A673 (cell line): ENCODE data around the gene DPM2. TPM values are rescaled to one million over a fixed set of nuclear protein-coding genes. Genes with fewer than 3 reads are reported as not detected.

Experiments
- BruUV-seq: library from RNA; stranded (reverse); fragments of 400-500 nt; replicated peaks from 2 replicates; lab custom pipeline; 2021; lab: Mats Ljungman, UMichigan
- CTCF ChIA-PET: fragments of 300-600 bp; sonication (Branson Sonifier 250); formaldehyde crosslinking; loops from one replicate; lab custom pipeline; 2022; ENCODE audit warnings: antibody characterized with exemption; lab: Charles Lee
- POLR2A ChIA-PET: fragments of 300-600 bp; sonication (Branson Sonifier 250); formaldehyde crosslinking; loops from one replicate; lab custom pipeline; 2022; ENCODE audit warnings: antibody characterized with exemption; ENCODE audit not compliant: low non-redundant PET; lab: Charles Lee
- DNase-seq: peaks from one replicate; pipeline ENCODE4 v3.0.0-alpha.2; 2015; ENCODE audit warnings: low spot score
- H3K27ac ChIP-seq: fragments of 200-600 bp; sonication (generic); 2 replicates; pipeline ENCODE4 v1.5.1; 2016; ENCODE audit warnings: mixed run types, low read depth, mild to moderate bottlenecking, mixed read lengths, antibody characterized with exemption, low read length; ENCODE audit not compliant: poor library complexity, severe bottlenecking
- H3K27me3 ChIP-seq: fragments of 200-600 bp; sonication (generic); replicated peaks from 2 replicates; pipeline ENCODE4 v1.6.1; 2017; ENCODE audit warnings: mixed run types, low read depth, mild to moderate bottlenecking, mixed read lengths, antibody characterized with exemption, low read length; ENCODE audit not compliant: insufficient read depth, poor library complexity
- H3K36me3 ChIP-seq: fragments of 200-600 bp; sonication (generic); 2 replicates; pipeline ENCODE4 v1.6.1; 2016; ENCODE audit warnings: mixed run types, mild to moderate bottlenecking, mixed read lengths, antibody characterized with exemption, low read length; ENCODE audit not compliant: insufficient read depth, poor library complexity, severe bottlenecking
- H3K4me1 ChIP-seq: fragments of 200-600 bp; sonication (generic); 2 replicates; pipeline ENCODE4 v1.6.1; 2017; ENCODE audit warnings: mixed run types, mild to moderate bottlenecking, mixed read lengths, antibody characterized with exemption, low read length; ENCODE audit not compliant: insufficient read depth, poor library complexity, severe bottlenecking
- H3K4me3 ChIP-seq: fragments of 200-600 bp; sonication (generic); 2 replicates; pipeline ENCODE4 v1.5.1; 2016; ENCODE audit warnings: low read depth, mixed run types, mild to moderate bottlenecking, mixed read lengths, low read length; ENCODE audit not compliant: poor library complexity, severe bottlenecking
- H3K9me3 ChIP-seq: fragments of 200-600 bp; sonication (generic); 2 replicates; pipeline ENCODE4 v1.6.1; 2016; ENCODE audit warnings: mixed run types, low read depth, mild to moderate bottlenecking, mixed read lengths, antibody characterized with exemption, low read length; ENCODE audit not compliant: poor library complexity, severe bottlenecking
- EZH2 ChIP-seq: fragments of 200-600 bp; sonication (generic); IDR thresholded peaks from 2 replicates; pipeline ENCODE4 v1.6.1; 2017; ENCODE audit warnings: borderline replicate concordance, low read depth, mild to moderate bottlenecking, mixed read lengths, antibody characterized with exemption, low read length; ENCODE audit not compliant: poor library complexity, severe bottlenecking
- intact Hi-C: fragments of 100-400 bp; cut with micrococcal nuclease; formaldehyde crosslinking; loops from one replicate; pipeline ENCODE4 v1.10.0; 2022; ENCODE audit not compliant: unreplicated experiment
- total RNA-seq: library from RNA; stranded (reverse); gene quantifications from 2 replicates; pipeline ENCODE4 v1.2.3, GENCODE V29; 2021
- TF ChIP-seq, protein P1 (sequence below): fragments of 300-800, 200-600 bp; sonication (generic); conservative IDR thresholded peaks from 2 replicates; pipeline ENCODE4 v1.5.1; 2017; ENCODE audit warnings: low read depth, mild to moderate bottlenecking, antibody characterized with exemption, low read length, moderate library complexity, mixed read lengths

DPM2 gene
- total RNA-seq, 1 experiment from 2014 or later = 51.5 TPM

DNA sequence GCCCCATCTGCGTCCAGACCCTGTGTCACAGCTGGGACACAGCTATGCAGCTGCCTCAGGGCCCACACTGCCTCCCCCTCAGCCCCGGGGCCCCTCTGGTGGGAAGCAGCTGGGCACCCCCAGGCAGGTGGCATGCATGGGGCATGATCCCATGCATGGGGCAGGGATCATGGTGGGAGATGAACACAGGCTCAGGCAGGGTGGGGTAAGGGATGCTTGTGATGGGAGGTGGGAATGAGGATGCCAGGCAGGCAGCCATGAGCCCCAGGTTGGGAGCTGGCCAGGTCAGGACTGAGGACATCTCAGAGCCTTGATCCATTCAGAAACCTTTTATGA is 23.5 kb upstream of the DPM2 start:
- no TSS peak for BruUV-seq
- intact Hi-C loops = no loop called here
- H3K4me1 ChIP-seq = peaks cover 61% of the 10 kb centered on the region
- H3K27ac ChIP-seq = peak overlapping the region; percentile 96
- TF ChIP-seq EZH2 = no peak
- TF ChIP-seq, protein P1, sequence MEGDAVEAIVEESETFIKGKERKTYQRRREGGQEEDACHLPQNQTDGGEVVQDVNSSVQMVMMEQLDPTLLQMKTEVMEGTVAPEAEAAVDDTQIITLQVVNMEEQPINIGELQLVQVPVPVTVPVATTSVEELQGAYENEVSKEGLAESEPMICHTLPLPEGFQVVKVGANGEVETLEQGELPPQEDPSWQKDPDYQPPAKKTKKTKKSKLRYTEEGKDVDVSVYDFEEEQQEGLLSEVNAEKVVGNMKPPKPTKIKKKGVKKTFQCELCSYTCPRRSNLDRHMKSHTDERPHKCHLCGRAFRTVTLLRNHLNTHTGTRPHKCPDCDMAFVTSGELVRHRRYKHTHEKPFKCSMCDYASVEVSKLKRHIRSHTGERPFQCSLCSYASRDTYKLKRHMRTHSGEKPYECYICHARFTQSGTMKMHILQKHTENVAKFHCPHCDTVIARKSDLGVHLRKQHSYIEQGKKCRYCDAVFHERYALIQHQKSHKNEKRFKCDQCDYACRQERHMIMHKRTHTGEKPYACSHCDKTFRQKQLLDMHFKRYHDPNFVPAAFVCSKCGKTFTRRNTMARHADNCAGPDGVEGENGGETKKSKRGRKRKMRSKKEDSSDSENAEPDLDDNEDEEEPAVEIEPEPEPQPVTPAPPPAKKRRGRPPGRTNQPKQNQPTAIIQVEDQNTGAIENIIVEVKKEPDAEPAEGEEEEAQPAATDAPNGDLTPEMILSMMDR = no peak
- no peaks in the 10 kb centered on the region for H3K27me3 ChIP-seq
- H3K36me3 ChIP-seq = no peaks in the 10 kb centered on the region
- DNase-seq = no peak
- ChIA-PET CTCF (no interaction called here), POLR2A (no interaction called here)
- H3K4me3 ChIP-seq = no peak overlapping the region
- H3K9me3 ChIP-seq = no peaks in the 10 kb centered on the region

DNA sequence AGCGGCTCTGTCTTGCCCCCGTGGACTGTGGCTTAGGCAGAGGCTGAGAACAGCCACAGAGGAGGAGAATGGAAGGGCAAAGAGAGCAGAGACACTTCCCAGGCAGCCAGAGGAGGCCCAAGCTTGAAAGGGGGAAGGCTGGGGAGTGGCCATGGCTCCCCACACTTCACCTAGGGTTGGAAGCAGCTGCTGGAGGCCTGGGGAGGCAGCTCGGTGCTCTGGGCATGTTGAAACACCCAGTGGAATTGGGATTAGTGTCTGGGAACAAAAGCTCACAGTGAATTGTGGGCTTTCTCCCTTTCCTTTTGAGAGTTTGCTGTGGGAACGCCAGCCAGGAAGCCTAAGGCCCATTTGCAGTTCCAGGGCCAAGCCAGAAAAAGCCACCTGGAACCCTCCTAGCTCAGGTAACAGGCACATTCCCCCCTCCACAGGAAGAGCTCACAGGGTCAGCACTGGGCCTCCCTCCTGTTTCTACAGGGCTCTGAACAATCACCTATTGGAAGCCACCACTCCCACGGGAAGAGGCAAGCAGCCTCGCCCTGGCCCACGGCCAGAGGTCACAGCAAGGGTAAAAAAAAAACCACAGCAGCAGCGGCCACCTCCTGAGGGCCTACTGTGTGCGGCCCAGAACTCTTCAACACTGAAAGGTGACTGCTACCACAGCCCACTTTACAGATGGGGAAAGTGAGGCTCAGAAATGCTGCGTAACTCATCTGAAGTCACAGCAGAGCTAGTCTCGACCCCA is 22.9 kb upstream of the DPM2 start:
- peak; percentile 74 for DNase-seq
- ChIA-PET CTCF (no interaction called here), POLR2A (no interaction called here)
- TF ChIP-seq, protein P1 = no peak
- TF ChIP-seq EZH2 = no peak
- Histone ChIP-seq H3K4me1 (peaks cover 58% of the 10 kb centered on the region), H3K9me3 (no peaks in the 10 kb centered on the region), H3K4me3 (no peak overlapping the region), H3K27me3 (no peaks in the 10 kb centered on the region), H3K27ac (peak overlapping the region; percentile 96), H3K36me3 (no peaks in the 10 kb centered on the region)
- no TSS peak for BruUV-seq
- intact Hi-C loops = no loop called here

DNA sequence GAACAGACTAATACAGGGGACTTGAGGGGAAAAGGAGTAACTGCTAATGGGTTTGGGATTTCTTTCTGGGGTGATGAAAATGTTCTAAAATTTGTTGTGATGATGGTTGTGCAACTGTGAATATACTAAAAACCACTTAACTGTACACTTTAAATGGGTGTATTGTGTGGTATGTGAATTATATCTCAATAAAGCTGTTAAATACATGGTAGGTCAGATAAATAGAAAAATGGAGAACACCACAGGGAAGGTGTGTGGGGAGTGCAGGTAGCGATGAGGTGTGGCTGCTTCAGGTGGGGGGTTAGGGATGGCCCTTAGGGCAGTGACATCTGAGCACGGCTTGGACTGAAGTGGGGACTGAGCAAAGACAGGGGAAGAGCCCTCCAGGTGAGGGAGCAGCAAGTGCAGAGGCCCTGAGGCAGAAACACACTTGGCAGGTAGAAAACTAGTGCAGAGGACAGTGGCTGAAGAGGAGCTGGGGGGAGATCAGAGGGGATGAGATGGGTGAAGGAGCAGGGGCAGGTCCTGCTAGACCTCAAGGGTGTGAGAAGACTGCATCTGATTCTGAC is 22.3 kb upstream of the DPM2 start:
- BruUV-seq = no TSS peak
- no peaks in the 10 kb centered on the region for H3K27me3 ChIP-seq

More for the DNA sequence above, 22.3 kb upstream of the DPM2 start:
- H3K27ac ChIP-seq = peak overlapping the region; percentile 96
- DNase-seq = no peak
- TF ChIP-seq EZH2 = no peak
- TF ChIP-seq, protein P1 = no peak
- H3K4me1 ChIP-seq = peaks cover 56% of the 10 kb centered on the region
- CTCF ChIA-PET = no interaction called here
- POLR2A ChIA-PET = no interaction called here
- H3K4me3 ChIP-seq = no peak overlapping the region
- no peaks in the 10 kb centered on the region for H3K9me3 ChIP-seq
- no peaks in the 10 kb centered on the region for H3K36me3 ChIP-seq
- intact Hi-C loops = no loop called here
